GM21447 (cell line): ENCODE results near the gene NACC2.
"Not testable (repeated sequence)": the region's sequence is repeated elsewhere in the genome, so short reads cannot be mapped to it uniquely, and the experiment has no call there.

Experiments used
- ATAC-seq: cut with Tn5 transposase; IDR thresholded peaks from one replicate; pipeline ENCODE4 v1.9.1; 2021; ENCODE audit not compliant: unreplicated experiment

NACC2 gene

DNA sequence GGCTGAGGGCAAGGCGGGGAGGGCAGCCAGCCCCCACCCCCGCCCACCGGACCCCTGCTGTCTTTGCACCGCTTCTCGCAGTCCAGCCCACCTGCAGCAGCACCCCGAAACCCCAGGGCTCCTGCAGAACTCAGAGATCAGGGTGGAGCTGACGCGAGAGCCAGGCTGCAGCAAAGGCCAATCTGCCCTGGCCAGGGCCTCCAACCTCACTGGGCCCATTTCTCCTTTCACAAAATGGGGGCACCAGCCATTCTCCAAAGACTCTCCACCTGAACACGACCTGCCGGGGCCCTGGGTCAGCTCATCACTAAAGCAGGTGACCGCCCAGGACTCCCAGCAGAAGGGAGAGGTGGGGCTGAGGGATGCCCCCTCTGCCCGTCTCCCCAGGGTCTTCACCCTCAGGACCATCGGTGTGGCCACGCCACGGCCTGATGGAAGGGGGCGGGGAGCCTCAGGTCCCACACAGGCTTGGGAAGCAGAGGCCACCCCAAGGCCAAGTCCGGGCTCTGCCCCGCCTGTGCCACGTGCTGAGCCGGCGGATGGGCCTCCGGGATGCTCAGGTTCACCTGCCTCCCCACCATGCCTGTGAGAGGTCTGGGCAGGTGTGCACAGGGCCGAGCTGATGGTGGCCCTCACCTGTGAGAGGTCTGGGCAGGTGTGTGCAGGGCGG, 13.1 kb downstream of the NACC2 start:
- no peak for ATAC-seq

DNA sequence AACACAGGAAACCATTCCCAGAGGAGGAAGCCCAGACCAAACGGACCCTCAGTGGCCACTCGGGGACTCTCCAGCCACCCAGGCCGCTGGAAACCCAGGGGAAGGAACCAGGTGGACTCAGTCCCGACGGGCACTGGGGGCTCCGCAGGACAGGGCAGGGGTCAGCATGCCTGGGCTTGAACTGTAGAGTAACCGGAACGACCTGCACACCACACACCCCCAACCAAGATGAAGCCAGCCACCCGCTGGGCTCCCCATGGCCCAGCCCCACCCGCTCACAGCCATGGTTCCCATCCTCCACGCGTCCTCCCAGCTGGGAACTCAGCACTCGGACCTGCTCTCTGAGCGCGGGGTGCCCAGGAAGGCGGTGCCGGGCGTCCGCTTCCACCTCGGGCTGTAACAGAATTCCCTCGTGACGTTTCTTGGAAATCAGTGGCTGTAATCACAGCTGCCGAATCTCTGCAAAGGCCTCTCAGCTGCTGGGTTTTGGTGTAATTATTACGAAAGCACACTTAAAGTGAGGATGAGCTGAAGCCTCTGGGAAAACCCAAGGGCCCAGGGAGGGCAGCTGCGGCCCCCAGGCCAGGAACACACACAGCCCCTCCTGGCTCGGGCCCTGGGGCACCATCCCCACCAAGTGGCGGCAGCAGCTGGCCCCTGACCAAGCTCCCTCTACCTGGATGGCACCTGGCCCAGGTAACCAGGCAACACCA, 13.8 kb downstream of the NACC2 start:
- no peak for ATAC-seq

GRCh38 chr9:136080716-136081112, 14.4 kb downstream of the NACC2 start:
- ATAC-seq: no peak

GRCh38 chr9:136079916-136080246, 15.2 kb downstream of the NACC2 start:
- no peak for ATAC-seq

GRCh38 chr9:136079211-136079915, 15.7 kb downstream of the NACC2 start:
- ATAC-seq: no peak

- ATAC-seq: no peak
Observed at GRCh38 chr9:136078498-136079011, 16.5 kb downstream of the NACC2 start.

DNA sequence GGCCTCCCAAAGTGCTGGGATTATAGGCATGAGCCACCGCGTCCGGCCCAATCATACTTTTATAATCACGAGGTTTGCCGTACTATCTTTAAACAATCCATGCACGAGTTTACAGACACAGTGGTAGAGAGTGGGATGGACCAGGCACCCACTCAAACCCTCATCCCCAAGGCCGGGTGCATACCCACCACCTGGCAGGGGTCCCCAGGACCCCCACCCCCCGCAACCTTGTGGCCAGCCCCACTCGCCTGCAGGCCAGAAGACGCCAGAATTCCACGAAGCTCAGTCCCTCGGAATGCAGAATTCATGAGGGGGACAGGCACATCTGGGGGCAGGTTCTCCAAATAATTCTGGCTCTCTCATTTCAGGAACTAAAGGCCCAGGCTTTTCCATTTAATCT, 17.1 kb downstream of the NACC2 start:
- ATAC-seq: no peak

DNA sequence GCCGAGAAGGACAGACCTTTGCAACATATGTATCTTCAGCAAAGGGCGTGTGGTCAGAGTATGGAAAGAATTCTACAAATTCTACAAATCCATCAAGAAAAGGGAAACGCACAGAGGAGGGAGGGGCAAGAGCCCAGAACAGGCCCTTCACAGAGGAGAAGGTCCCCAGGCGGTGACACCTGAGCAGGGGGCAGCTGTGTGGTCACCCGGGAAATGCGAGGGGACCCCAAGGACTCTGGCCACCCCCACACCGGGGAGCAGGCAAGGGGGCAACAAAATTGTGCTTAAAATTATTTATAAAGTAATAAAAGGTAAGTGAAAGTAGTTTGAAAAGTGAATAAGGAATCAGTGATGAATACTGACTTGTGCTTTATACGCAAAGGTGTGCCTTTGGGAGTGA, 17.6 kb downstream of the NACC2 start:
- no peak for ATAC-seq

- ATAC-seq: no peak
Observed at GRCh38 chr9:136075881-136076678, 19.0 kb downstream of the NACC2 start.

DNA sequence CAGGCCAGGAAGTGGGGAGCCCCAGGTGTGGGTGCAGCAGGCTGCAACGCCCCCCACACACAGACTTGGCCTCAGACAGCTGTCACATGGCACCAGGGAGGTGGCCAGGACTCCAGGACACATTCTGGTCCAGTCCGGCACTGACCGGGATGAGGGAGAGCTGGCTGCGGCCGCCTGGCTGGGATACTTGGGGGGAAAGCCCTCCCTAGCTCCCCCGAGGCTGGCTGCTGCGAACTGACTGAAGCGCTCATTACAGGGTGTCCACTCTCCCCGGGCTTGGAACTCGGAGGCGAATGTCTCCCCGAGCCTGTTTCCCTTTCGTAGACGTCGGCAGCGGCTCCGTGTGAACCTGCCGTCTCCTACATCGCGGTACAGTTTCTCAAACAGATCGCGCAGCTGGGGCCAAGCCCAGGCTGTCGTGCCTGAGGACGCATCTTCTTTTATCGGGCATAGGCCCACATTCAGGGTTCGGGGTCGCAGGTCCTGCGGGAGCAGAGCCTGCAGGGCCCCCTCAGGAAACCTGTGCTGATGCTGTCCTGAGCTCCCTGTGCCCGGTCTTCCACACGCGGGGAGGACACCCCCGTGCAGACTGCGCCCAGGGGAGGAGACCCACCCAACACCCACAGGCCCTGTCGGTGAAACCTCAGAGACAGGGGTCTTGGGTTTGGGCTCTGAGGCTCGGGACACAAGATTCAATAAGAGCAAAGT, 19.8 kb downstream of the NACC2 start:
- ATAC-seq: no peak

DNA sequence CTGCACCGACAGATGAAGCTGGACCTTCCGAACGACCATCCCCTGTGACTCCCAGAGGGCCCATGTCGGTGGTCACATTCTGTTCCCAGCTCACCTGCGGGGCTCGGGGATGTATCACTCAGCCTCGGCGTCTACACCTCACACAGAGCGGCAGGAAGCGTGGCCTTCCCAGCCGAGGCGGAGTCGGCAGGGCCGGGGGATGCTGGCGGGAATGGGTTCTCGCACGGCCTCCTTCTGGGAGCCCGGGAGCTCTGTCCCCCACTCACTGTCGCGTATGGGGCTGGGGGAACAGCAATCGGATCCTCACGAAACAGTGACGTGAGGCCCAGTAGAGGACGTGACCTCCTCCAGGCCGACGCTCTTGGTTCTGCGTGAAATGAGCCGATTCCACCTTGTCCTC, 20.4 kb downstream of the NACC2 start:
- no peak for ATAC-seq

GRCh38 chr9:136062657-136063439, 32.2 kb downstream of the NACC2 start:
- no peak for ATAC-seq

DNA sequence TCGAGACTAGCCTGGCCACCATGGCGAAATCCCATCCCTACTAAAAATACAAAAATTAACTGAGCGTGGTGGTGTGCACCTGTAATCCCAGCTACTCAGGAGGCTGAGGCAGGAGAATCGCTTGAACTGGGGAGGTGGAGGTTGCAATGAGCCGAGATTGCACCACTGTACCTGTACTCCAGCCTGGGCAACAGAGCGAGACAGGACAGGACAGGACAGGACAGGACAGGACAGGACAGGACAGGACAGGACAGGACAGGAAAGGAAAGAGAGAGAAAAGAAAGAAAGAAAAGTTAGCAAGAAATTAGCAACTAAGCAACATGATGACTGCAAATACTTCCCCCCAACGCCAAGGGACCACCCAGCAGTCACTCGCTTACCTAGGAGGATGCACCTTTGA, 33.2 kb downstream of the NACC2 start:
- not testable (repeated sequence) for ATAC-seq

GRCh38 chr9:136061405-136061804, 33.7 kb downstream of the NACC2 start:
- no peak for ATAC-seq

DNA sequence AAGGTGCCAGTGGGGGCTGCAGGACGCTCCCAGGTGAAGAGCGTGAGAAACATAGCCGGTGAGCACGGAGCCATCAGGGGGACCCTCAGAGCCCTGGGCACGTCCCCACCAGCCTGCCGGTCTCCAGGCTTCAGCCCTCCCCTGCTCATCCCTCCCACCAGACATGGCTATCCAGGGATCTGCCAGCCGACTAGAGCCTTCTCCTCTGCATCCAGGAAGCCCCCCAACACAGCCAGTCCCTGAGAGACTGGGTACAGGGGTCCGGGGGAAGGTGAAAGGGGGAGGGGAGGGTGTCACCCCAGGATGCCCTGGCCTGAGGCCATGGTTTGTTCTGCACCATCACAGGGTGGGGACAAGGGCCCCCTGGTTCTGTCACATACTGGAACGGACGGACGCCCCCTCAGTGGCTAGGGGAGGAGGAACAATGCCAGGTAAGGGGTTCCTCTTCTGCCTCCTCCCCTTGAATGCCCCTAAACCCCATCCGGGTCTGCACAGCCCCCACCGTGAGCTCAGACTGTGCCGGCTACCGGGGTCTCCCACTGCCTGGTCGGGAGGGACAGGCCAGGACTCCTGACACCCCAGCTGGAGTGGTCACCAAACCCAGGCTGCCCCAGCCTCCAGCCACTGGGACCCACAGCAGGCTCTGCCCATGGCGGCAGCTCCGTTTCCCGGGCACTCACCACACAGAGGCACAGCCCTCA, 34.3 kb downstream of the NACC2 start:
- ATAC-seq: no peak

GRCh38 chr9:136059851-136060670, 35.0 kb downstream of the NACC2 start:
- ATAC-seq: no peak

DNA sequence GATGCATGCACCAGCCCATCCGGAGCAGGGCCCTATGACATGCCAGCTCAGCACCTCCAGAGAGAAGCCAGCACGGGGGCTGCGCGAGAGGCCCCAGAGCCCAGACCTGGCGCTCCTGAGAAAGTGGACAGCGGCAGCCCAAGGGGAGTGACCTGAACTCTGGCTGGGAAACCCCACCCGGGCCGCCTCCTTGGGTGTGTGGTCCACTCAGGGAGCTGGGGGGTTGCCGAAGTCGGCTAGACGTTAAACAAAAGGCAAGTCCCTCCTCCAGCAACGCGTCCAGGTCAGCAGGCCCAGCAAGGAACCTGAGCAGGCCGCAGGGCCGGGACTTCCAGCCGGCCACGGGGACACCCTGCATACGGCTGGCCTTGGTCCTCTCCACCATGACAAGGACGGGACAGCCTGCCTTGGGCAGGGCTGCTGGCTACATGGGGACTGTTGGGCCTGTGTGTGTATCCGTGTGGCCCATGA, 35.7 kb downstream of the NACC2 start:
- ATAC-seq: no peak

GRCh38 chr9:136058801-136059302, 36.2 kb downstream of the NACC2 start:
- ATAC-seq: no peak
